Astrocyte (in vitro differentiated cells and primary cell): ENCODE data around the gene SLC38A3.

Experiments
- CTCF ChIP-seq: IDR thresholded peaks from 2 replicates; pipeline ENCODE4 v1.5.1; 2011; ENCODE audit warnings: low read depth, mild to moderate bottlenecking, inconsistent platforms, low read length, moderate library complexity; ENCODE audit not compliant: insufficient read depth
- EZH2 ChIP-seq: IDR thresholded peaks from 2 replicates; pipeline ENCODE4 v1.6.1; 2012; ENCODE audit warnings: mild to moderate bottlenecking, low read length, inconsistent platforms; ENCODE audit not compliant: insufficient read depth

GRCh38 chr3:50242851-50243542 is 37.9 kb downstream of the SLC38A3 start:
- TF ChIP-seq EZH2 (no peak), CTCF (no peak)
